NCI-H1694 treated with DMSO at 0.1 percent for 48 hours (cell line): ENCODE data around the gene FBXO7.
A peak's percentile ranks its signal among the peaks of the same experiment; 100 is the strongest.

Source experiments
- DNase-seq: peaks from one replicate; lab custom pipeline; 2025; lab: John Stamatoyannopoulos, UW

FBXO7 gene

GRCh38 chr22:32490279-32490678 is 15.7 kb downstream of the FBXO7 start:
- DNase-seq, result no peak

GRCh38 chr22:32492111-32492510 is 17.5 kb downstream of the FBXO7 start:
- DNase-seq, result no peak

DNA sequence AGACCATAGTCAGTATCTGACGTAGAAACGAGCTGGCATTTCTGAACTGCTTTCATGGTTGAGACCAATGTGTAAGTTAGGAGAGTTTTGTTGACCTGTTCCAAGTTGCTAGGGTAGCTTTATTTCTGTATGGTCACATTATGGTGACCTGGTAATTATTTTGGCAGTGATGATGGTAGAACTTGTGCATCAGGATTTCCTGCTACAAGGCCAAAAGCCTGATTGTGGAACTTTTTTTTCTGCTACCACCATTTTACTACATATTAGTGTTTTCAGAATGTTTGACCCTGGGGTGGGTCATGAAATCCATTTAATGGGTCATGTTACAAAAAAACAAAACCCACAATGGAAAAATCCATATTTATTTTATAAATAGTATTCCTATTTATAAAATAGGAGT is 18.9 kb downstream of the FBXO7 start:
- DNase-seq, result no peak

DNA sequence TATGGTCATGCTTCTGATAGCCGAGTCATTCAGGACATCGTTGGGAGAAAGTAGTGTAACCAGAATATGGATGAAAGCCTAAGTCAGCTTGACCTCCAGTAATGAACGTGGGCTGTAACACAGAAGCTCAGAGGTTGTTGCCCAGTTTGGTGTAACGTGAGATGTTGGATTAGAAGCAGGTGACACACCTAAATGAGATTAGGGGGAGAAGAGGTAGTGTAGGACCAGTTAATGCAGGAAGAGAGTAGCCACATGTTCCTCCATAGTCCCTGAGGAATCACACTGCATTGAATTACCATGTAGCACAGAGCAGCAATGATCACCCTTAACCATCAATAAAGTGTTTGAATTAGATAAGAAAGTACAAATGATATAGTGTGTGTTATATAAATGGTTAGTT is 20.4 kb downstream of the FBXO7 start:
- DNase-seq, result no peak

DNA sequence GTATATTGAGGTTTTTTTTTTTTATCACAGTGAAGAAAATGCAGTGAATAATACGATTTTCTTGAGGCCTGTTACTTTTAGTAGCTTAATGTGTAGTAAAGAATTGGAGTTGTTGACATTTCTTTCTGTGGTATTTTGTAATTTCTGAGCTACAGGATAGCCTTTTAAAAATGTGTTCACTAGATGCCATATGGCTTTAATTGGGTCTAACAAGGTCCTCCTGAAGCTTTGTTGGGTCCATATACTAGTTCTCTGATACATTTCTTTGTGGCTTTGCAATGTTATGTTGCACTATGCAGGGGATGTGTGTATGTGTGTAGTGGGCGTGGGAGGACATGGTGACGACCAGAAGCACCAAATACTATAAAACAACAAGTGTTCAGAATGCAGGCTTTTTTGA is 25.1 kb downstream of the FBXO7 start:
- DNase-seq, result no peak

DNA sequence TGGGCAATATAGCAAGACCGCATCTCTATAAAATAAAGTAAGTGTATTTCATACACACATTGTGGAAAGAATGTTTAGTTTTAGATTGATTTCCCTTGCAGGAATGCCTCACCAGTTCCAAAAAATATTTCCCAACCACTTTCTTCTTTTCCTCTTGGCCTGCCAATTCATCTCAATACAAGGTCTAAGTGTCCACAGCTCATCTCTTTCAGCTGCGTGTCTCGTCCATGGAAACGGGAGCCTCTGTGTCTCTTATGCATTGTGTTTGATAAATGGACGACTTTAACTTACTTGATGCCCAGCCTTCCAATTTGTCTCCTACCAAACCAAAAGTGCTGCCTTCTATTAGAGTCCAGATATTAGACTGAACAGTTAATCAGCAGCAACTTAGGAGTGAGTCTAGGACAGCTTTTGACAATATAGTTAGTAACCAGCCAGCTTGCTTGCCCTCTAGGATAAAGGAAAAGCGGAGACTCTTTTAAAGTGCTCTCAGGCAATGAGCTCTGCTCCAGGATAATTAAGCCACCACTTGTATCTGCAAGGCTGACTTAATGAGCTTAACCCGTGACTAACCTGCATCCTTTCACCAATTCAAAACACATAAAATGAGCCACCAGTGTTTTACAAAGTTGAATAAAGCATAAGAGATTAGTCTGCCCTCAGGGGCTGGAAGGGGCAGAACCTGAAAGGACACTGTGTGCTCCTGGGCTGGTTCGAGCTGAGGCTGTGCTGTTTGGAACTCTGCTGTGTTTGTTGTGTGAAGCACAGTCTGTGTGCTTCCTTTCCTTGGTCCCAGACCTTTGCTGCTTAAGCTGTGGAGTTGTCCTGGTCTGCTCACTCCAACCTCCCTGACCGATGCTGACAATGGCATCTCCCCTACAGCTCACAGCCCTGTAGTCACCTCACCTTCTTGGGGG is 27.5 kb downstream of the FBXO7 start:
- no peak for DNase-seq

DNA sequence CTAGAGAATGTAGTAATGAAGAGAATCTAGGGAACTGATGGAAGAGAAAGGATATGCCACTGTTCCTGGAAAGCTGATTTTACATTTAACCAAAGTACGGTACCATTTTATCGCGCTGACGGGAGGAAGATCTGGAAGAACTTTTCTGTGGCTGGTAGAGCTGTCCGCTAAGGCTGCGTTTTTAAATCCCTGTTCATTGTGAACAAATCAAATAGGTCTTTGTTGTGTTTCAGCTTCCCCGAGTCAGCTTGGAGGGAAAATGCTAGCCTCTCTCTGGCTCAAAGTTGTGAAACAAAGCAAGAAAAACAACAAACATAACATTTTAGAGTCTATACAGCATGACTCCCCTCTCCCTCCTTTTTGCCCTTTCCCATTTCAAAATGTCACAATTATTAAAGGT is 34.4 kb downstream of the FBXO7 start:
- DNase-seq, result no peak

GRCh38 chr22:32511274-32511673 is 36.7 kb downstream of the FBXO7 start:
- DNase-seq, result no peak

DNA sequence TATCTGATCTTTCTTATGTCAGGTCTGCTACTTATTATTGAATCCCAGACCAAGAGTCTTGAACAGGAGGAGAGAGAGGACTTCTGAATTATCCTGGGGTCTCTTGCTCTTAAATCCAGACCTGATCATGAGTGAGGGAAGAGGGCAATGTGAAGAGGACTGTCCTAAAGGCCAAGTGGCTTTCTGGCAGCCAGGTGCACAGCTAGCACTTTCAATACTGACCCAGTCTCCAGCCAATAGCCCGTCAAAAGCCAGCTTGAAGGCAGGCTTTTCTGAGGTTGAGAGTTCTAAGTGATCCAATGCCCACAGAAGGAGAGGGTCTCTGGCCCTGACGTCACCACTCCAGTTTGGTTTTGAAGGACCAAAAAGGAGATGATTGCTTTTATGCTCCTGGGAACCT is 37.2 kb downstream of the FBXO7 start:
- DNase-seq, result no peak

- no peak for DNase-seq
Measured at GRCh38 chr22:32512267-32512982, 37.8 kb downstream of the FBXO7 start.

DNA sequence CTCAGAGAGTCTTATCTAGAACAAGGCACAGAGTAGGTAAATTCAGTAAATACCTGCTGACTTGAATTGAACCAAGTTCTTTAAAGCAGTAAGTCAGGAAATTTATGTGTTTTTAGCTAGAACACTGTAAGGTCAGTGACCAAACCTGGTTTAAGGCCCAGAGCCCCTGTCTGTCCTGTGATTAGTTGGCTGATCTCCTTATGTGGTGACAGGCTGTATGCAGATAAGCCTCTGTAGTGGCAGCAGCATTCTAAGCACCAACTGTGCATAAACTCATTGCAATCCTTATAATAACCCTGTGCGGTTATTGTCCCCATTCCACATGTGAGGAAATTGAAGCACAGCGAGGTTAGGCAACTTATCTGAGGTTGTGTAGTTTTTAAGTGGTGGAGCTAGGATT is 40.5 kb downstream of the FBXO7 start:
- no peak for DNase-seq

DNA sequence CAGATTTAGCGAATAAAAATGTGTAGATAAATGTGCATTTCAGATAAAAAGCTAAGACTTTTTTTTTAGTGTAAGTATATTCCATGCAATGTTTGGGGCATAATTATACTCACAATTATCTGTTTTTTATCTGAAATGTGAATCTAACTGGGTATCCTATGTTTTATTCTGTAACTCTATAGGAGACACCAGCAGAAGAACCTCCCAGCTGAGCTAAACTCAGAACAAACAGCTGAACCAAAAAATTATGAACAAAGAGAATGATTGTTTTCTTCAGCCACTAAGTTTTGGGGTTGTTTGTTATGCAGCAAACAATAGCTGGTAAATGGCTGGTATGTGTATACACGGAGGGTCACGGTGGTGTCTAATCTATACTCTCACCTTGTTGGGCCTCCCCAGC is 42.9 kb downstream of the FBXO7 start:
- no peak for DNase-seq

GRCh38 chr22:32517921-32518320 is 43.3 kb downstream of the FBXO7 start:
- DNase-seq, result no peak

- DNase-seq, result no peak
Measured at GRCh38 chr22:32518381-32518780, 43.8 kb downstream of the FBXO7 start.

- no peak for DNase-seq
Measured at GRCh38 chr22:32518848-32519247, 44.2 kb downstream of the FBXO7 start.

GRCh38 chr22:32520612-32521011 is 46.0 kb downstream of the FBXO7 start:
- DNase-seq, result no peak

- no peak for DNase-seq
Measured at GRCh38 chr22:32522237-32522636, 47.6 kb downstream of the FBXO7 start.

- no peak for DNase-seq
Measured at GRCh38 chr22:32527756-32528155, 53.1 kb downstream of the FBXO7 start.

DNA sequence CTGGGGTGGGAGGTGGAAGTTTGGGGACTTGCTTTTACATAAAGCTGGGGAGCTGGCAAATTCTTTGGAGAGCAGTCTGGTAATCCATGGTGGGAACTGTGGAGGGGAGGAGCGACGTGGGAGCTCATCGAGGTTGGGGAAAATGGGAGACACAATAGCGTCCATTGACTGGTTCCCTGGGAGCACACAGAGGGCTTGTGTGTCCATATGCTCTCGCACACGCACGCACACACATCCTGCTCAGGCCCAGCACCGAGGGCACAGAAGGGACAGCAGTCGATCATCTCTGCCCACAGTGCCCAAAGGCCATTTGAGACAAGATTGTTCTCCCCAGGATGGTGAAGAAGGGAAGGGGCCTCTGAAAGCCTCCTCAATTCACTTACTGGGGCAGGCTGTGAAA is 53.7 kb downstream of the FBXO7 start:
- DNase-seq, result no peak

DNA sequence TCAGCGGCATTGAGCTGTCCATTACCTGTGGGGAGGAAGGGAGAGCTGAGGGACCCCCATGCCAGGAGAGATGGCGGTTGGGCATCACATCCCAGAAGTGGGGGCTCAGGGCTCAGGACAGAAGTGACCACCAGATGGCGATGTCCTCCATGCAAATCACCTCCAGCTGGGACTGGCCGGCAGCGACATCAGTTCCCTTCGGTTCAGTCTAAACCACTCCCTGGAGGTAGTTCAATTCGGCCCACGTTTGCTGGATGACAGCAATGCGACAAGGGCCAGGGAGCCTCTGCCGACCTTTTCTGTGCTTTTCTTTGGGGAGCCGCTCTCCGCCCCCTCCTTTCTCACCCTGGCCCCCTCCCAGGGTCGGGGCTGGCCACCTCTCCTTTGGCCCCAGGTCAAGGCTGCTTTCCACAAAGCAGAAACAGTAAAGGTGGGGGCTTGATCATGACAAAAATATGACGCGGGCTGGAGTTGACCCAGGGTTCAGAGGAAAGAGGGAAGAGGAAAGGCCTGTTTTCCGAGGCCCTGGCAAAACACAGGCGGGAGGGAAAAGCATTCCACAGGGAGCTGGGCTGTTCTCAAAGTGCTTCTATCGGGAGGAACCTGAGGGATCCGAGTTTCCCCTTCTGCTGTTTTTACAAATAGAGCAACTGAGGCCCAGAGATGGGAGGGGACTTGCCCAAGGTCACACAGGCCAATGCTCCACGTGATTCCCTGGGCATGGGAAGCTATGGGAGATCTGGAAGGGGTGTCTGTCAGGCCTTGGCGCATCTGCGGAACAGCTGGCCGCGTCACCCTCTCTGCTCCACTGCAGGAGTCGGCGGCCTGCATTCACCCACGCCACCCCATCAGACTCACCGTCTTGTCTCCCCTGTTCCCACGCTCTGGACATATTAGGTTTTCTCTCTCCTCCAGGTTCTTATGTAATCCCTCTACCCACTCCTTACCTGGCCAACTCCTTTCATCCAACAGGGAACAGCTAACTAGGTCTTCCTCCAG is 54.7 kb downstream of the FBXO7 start:
- DNase-seq, result peak; percentile 24

DNA sequence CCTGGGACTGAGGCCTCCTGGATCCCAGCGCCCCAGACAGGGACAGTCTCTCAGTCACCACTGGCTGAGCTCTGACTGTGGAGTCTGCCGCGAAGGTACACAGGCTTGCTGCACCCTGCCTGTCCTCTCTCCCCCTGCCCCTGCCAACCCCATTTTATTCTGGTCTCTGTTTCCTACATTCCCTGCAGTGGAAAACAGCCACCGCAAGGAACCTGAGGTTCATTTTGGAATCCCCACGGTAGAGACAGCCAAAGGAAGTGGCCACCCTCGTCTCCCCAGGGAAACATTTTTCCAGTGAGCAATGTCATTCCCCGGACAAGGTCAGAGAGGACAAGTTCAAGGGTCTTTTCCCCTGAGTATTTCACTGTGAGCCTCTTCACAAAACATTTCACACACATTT is 56.6 kb downstream of the FBXO7 start:
- DNase-seq, result no peak
